ENCODE results near the gene WIPF1. TPM values are rescaled to one million over a fixed set of nuclear protein-coding genes. Genes with fewer than 3 reads are reported as not detected.

The WIPF1 gene
- total RNA-seq, 1 experiment from 2014 or later = 6.4 TPM

DNA sequence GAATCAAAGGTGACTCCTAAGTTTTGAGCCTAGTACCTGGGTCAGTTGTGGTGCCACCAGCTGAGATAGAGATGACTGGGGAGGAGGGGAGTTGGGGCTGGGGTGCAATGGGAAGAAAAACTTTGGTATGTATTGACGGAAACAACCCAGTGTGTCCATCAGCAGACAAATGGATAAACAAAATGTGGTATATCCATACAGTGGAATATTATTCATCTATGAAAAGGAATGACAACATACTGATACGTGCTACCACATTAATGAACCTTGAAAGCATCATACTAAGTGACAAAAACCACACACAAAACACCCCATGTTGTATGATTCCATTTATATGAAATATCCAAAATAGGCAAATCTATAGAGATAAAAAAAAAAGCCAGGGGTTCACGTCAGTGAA, 69.6 kb downstream of the WIPF1 start:
- peaks cover 12% of the 10 kb centered on the region for H3K36me3 Mint-ChIP-seq
- H3K27ac Mint-ChIP-seq = no peak overlapping the region
- DNase-seq (ENCODE audit: low spot score) = no peak
- CTCF ChIA-PET = no interaction called here
- TF ChIP-seq, protein P1, sequence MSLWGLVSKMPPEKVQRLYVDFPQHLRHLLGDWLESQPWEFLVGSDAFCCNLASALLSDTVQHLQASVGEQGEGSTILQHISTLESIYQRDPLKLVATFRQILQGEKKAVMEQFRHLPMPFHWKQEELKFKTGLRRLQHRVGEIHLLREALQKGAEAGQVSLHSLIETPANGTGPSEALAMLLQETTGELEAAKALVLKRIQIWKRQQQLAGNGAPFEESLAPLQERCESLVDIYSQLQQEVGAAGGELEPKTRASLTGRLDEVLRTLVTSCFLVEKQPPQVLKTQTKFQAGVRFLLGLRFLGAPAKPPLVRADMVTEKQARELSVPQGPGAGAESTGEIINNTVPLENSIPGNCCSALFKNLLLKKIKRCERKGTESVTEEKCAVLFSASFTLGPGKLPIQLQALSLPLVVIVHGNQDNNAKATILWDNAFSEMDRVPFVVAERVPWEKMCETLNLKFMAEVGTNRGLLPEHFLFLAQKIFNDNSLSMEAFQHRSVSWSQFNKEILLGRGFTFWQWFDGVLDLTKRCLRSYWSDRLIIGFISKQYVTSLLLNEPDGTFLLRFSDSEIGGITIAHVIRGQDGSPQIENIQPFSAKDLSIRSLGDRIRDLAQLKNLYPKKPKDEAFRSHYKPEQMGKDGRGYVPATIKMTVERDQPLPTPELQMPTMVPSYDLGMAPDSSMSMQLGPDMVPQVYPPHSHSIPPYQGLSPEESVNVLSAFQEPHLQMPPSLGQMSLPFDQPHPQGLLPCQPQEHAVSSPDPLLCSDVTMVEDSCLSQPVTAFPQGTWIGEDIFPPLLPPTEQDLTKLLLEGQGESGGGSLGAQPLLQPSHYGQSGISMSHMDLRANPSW (CRISPR knock-in tag; conservative IDR thresholded peaks at IDR 0.05; ENCODE audit: low read depth) = no peak
- TF ChIP-seq, protein P2, sequence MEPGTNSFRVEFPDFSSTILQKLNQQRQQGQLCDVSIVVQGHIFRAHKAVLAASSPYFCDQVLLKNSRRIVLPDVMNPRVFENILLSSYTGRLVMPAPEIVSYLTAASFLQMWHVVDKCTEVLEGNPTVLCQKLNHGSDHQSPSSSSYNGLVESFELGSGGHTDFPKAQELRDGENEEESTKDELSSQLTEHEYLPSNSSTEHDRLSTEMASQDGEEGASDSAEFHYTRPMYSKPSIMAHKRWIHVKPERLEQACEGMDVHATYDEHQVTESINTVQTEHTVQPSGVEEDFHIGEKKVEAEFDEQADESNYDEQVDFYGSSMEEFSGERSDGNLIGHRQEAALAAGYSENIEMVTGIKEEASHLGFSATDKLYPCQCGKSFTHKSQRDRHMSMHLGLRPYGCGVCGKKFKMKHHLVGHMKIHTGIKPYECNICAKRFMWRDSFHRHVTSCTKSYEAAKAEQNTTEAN (CRISPR knock-in tag; IDR thresholded peaks at IDR 0.05) = no peak
- TF ChIP-seq, protein P3, sequence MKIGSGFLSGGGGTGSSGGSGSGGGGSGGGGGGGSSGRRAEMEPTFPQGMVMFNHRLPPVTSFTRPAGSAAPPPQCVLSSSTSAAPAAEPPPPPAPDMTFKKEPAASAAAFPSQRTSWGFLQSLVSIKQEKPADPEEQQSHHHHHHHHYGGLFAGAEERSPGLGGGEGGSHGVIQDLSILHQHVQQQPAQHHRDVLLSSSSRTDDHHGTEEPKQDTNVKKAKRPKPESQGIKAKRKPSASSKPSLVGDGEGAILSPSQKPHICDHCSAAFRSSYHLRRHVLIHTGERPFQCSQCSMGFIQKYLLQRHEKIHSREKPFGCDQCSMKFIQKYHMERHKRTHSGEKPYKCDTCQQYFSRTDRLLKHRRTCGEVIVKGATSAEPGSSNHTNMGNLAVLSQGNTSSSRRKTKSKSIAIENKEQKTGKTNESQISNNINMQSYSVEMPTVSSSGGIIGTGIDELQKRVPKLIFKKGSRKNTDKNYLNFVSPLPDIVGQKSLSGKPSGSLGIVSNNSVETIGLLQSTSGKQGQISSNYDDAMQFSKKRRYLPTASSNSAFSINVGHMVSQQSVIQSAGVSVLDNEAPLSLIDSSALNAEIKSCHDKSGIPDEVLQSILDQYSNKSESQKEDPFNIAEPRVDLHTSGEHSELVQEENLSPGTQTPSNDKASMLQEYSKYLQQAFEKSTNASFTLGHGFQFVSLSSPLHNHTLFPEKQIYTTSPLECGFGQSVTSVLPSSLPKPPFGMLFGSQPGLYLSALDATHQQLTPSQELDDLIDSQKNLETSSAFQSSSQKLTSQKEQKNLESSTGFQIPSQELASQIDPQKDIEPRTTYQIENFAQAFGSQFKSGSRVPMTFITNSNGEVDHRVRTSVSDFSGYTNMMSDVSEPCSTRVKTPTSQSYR (CRISPR knock-in tag; IDR thresholded peaks at IDR 0.05) = no peak
- TF ChIP-seq ZNF232 (CRISPR knock-in tag; IDR thresholded peaks at IDR 0.05) = no peak
- no peaks in the 10 kb centered on the region for H3K4me1 Mint-ChIP-seq
- no peak overlapping the region for H3K4me3 Mint-ChIP-seq
- H3K27me3 Mint-ChIP-seq (ENCODE audit: low read depth) = no peaks in the 10 kb centered on the region; the same call in none of the 2 replicates
- ATAC-seq = no peak
- POLR2A ChIA-PET = no interaction called here
- peaks cover 18% of the 10 kb centered on the region for H3K9me3 Mint-ChIP-seq

DNA sequence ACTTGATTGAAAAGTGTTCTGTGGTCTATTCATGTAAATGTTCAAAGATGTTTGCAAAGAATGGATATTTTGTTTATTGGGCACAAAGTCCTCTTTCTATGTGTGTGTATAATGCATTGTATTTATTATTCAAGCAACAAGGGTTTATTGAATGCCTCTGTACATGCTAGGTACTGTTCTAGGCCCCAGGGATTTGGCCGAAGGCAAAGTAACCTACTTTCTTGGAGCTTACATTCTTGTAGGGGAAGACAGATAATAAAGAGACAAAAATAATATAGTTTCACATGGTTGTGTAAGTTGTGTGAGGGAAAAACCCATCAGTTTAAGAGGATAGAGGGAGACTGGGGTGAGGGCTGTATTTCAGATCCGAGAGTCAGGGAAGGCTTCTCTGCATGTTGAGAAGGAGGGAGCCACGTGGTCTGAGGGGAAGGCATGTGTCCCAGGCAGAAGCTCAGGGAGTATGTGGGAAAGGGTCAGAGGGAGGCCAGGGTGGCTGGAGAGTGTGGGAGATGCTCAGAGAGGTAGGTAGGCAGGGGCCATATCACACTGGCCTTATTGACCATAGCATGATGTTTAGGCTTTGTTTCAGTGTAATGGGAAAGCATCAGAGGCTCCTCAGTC, 70.4 kb downstream of the WIPF1 start:
- H3K4me3 Mint-ChIP-seq = no peak overlapping the region
- no peaks in the 10 kb centered on the region for H3K4me1 Mint-ChIP-seq
- TF ChIP-seq, protein P2 (CRISPR knock-in tag; IDR thresholded peaks at IDR 0.05) = no peak
- TF ChIP-seq FOXJ3 (CRISPR knock-in tag; IDR thresholded peaks at IDR 0.05; ENCODE audit: borderline replicate concordance) (no peak), ZNF121 (CRISPR knock-in tag; IDR thresholded peaks at IDR 0.05) (no peak), ATF1 (CRISPR knock-in tag; IDR thresholded peaks at IDR 0.05) (no peak), CBFB (CRISPR knock-in tag; IDR thresholded peaks at IDR 0.05; ENCODE audit: low read depth) (no peak), ELF4 (CRISPR knock-in tag; IDR thresholded peaks at IDR 0.05; ENCODE audit: low read depth) (no peak), ZNF317 (CRISPR knock-in tag; IDR thresholded peaks at IDR 0.05; ENCODE audit: borderline replicate concordance, low read depth) (no peak), CREM (CRISPR knock-in tag; IDR thresholded peaks at IDR 0.05) (no peak), CREB1 (CRISPR knock-in tag; IDR thresholded peaks at IDR 0.05) (no peak), TEAD1 (CRISPR knock-in tag; IDR thresholded peaks at IDR 0.05) (no peak)
- TF ChIP-seq, protein P4, sequence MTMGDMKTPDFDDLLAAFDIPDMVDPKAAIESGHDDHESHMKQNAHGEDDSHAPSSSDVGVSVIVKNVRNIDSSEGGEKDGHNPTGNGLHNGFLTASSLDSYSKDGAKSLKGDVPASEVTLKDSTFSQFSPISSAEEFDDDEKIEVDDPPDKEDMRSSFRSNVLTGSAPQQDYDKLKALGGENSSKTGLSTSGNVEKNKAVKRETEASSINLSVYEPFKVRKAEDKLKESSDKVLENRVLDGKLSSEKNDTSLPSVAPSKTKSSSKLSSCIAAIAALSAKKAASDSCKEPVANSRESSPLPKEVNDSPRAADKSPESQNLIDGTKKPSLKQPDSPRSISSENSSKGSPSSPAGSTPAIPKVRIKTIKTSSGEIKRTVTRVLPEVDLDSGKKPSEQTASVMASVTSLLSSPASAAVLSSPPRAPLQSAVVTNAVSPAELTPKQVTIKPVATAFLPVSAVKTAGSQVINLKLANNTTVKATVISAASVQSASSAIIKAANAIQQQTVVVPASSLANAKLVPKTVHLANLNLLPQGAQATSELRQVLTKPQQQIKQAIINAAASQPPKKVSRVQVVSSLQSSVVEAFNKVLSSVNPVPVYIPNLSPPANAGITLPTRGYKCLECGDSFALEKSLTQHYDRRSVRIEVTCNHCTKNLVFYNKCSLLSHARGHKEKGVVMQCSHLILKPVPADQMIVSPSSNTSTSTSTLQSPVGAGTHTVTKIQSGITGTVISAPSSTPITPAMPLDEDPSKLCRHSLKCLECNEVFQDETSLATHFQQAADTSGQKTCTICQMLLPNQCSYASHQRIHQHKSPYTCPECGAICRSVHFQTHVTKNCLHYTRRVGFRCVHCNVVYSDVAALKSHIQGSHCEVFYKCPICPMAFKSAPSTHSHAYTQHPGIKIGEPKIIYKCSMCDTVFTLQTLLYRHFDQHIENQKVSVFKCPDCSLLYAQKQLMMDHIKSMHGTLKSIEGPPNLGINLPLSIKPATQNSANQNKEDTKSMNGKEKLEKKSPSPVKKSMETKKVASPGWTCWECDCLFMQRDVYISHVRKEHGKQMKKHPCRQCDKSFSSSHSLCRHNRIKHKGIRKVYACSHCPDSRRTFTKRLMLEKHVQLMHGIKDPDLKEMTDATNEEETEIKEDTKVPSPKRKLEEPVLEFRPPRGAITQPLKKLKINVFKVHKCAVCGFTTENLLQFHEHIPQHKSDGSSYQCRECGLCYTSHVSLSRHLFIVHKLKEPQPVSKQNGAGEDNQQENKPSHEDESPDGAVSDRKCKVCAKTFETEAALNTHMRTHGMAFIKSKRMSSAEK (CRISPR knock-in tag; IDR thresholded peaks at IDR 0.05; ENCODE audit: borderline replicate concordance) = no peak
- TF ChIP-seq, protein P5, sequence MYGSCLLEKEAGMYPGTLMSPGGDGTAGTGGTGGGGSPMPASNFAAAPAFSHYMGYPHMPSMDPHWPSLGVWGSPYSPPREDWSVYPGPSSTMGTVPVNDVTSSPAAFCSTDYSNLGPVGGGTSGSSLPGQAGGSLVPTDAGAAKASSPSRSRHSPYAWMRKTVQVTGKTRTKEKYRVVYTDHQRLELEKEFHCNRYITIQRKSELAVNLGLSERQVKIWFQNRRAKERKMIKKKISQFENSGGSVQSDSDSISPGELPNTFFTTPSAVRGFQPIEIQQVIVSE (CRISPR knock-in tag; IDR thresholded peaks at IDR 0.05; ENCODE audit: borderline replicate concordance) = no peak
- ATAC-seq (no peak), DNase-seq (ENCODE audit: low spot score) (no peak)
- H3K27me3 Mint-ChIP-seq (ENCODE audit: low read depth) = no peaks in the 10 kb centered on the region; the same call in none of the 2 replicates
- POLR2A ChIA-PET = no interaction called here
- peaks cover 18% of the 10 kb centered on the region for H3K9me3 Mint-ChIP-seq
- peaks cover 12% of the 10 kb centered on the region for H3K36me3 Mint-ChIP-seq
- H3K27ac Mint-ChIP-seq = no peak overlapping the region
- CTCF ChIA-PET = no interaction called here

All from WTC11 (cell line).